Measurements from ENCODE around the gene CASP9. TPM values are rescaled to one million over a fixed set of nuclear protein-coding genes. Genes with fewer than 3 reads are reported as not detected.

Gene CASP9
- 10 to 100 TPM; 22.6 to 26.9 (median 25.8) TPM for polyA plus RNA-seq (ENCODE audit: insufficient read length in 3 of 3)

- DNase-seq (ENCODE audit: low read depth in 3 of 3, low spot score in 2 of 3), result no peak
Measured at GRCh38 chr1:15524021-15524282, at the start of gene CASP9. Gene CASP9, minus strand, starts transcription at chr1:15524215. Its CDS starts 15 bp downstream, at chr1:15524200.

DNA sequence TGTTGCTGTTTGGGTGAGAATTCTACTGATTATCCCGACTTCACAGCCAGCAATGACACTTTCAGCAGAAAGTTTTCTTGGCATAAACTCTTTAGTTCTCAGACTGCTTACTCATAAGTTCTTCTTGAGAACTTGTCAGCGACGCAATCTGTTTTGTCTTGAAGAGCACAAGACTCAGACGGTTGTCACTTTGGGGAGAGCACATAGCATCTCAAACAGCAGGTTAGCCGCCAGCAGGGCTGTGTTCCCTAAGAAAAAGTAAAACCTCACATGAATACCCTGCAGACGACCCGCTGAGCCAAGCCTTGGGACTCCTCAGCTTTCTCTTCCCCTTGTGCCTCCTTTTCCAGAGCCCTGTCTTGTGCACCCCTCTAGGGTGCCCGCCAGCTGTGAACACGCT, 49.5 kb upstream of the CASP9 start:
- DNase-seq (ENCODE audit: low read depth in 3 of 3, low spot score in 2 of 3), result no peak

DNA sequence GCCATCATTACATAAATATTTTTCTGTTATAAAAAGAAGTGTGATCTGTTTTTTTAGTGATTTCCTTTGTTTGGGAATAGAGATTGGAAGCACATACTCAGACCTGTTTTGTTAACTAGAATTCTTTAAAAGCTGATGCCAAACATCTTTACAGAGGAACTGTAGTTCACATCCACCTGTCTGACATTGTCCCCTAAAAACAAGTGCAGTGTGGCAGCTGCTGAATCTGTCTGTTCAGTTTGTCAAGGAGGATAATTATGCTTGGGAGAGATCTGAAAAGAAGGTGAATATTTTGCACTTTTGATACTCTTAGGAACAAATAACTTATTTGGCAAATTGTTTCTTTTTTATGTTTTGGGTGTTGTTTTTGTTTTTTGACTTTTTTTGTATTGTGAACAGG, 47.3 kb upstream of the CASP9 start:
- no peak for DNase-seq (ENCODE audit: low read depth in 3 of 3, low spot score in 2 of 3)

- no peak for DNase-seq (ENCODE audit: low read depth in 3 of 3, low spot score in 2 of 3)
Measured at GRCh38 chr1:15570861-15571260, 46.8 kb upstream of the CASP9 start.

- no peak for DNase-seq (ENCODE audit: low read depth in 3 of 3, low spot score in 2 of 3)
Measured at GRCh38 chr1:15568387-15569073, 44.5 kb upstream of the CASP9 start.

- DNase-seq (ENCODE audit: low read depth in 3 of 3, low spot score in 2 of 3), result peak in 1 of 3 donors; percentile 16
Measured at GRCh38 chr1:15559189-15559810, 35.3 kb upstream of the CASP9 start.

- no peak for DNase-seq (ENCODE audit: low read depth in 3 of 3, low spot score in 2 of 3)
Measured at GRCh38 chr1:15558516-15558915, 34.5 kb upstream of the CASP9 start.

DNA sequence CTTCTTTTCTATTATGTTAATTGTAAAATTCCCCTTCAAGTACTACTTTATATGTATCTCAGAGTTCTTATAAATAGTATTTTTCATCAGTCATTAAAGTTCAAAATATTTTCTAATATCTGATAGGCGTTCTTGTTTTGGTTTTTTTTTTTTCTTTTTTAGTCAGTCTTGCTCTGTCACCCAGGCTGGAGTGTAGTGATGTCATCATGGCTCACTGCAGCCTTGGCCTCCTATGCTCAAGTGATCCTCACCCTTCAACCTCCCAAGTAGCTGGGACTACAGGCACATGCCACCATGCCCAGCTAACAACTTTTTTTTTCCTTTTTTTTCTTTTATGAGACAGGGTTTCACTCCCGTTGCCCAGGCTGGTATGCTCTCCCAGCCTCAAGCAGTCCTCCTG, 33.6 kb upstream of the CASP9 start:
- DNase-seq (ENCODE audit: low read depth in 3 of 3, low spot score in 2 of 3), result no peak

DNA sequence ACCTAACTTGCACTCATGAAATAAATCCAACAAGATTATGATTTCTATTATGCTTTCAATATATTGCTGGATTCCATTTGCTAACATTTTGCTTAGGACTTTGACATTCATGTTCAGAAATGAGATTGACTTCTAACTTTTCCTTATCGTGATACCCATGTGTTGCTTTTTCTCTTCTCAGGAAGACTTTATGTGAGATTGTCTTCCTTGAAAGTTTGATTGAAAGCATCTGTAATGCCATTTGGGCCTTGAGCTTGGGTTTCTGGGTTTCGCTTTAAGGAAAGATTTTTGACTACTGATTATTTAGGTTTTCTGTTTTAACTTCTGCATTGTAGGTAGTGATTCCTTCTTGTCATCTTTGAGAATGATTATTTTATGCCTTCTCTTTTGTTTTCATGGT, 33.0 kb upstream of the CASP9 start:
- DNase-seq (ENCODE audit: low read depth in 3 of 3, low spot score in 2 of 3), result no peak

DNA sequence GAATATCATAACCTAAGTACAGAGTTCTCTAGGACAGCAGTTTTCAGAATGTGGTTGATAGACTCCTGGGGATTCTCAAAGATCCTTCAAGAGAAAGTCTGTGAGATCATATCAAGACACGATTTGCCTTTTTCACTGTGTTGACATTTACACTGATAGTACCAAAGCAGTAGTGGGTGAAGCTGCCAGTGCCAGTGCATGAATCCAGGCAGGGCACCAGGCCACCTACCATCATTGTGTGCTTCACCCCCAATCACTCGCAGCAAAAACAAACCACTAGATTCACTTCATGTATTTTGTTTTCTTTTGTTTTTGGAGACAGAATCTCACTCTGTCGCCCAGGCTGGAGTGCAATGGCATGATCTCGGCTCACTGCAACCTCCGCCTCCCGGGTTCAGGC, 26.6 kb upstream of the CASP9 start:
- DNase-seq (ENCODE audit: low read depth in 3 of 3, low spot score in 2 of 3), result no peak

GRCh38 chr1:15546641-15547040, 22.6 kb upstream of the CASP9 start:
- no peak for DNase-seq (ENCODE audit: low read depth in 3 of 3, low spot score in 2 of 3)

- DNase-seq (ENCODE audit: low read depth in 3 of 3, low spot score in 2 of 3), result no peak
Measured at GRCh38 chr1:15543589-15544568, 19.9 kb upstream of the CASP9 start.

- DNase-seq (ENCODE audit: low read depth in 3 of 3, low spot score in 2 of 3), result no peak
Measured at GRCh38 chr1:15543251-15543588, 19.2 kb upstream of the CASP9 start.

DNA sequence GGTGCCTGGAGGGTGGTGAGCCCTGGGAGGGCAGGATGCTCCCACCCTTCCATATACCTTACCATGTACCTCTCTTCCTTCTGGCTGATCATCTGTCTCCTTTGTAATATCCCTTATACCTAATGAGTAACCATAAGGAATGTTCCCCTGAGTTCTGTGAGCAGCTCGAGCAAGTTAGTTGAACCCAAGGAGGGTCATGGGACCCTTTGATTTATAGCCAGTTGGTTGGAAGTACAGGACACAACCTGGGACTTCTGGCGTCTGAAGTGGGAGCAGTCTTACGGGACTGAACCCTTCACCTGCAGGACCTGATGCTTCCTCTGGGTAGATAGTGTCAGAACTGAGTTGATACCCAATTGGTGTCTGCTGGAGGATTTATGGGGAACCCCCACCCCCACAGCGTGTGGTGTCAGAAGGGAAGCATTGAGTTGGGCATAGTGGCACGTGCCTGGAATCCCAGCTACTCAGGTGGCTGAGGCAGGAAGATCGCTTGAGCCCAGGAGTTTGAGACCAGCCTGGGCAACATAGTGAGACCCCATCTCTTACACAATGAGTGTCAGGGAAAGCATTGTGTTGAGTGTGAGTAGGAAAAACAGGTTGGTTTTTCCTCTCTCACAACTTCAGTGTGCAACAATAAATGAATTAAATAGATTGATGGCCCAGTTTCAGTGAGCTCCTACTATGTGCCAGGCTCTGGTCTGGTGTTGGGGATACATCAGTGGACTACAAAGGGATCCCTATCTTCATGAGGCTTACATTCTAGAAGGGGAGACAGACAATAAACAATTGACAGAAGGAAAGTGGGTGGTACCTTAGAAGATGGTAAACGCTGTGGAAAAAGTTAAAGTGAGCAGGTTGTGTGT, 18.6 kb upstream of the CASP9 start:
- DNase-seq (ENCODE audit: low read depth in 3 of 3, low spot score in 2 of 3), result no peak

GRCh38 chr1:15541231-15541792, 17.3 kb upstream of the CASP9 start:
- no peak for DNase-seq (ENCODE audit: low read depth in 3 of 3, low spot score in 2 of 3)

- DNase-seq (ENCODE audit: low read depth in 3 of 3, low spot score in 2 of 3), result no peak
Measured at GRCh38 chr1:15540186-15540585, 16.2 kb upstream of the CASP9 start.

DNA sequence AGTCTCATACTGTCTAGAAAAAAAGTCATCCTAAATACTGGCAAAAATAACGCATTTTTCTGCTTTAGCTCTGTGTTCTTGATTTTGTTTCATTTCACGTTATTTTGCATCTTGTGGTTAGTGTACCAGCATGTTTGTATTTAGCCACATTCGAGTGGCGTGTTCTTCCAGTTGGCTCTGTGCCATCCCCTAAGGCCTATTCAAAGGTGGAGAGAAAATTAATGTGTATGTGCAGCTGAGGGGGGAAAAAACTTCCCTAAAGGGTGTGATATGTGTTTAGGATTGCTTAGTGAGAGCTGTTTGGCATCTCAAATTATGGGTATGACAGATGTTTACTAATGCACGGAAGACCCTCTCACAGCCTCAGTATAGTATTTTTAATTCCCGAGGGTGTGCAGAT, 14.8 kb upstream of the CASP9 start:
- no peak for DNase-seq (ENCODE audit: low read depth in 3 of 3, low spot score in 2 of 3)

- no peak for DNase-seq (ENCODE audit: low read depth in 3 of 3, low spot score in 2 of 3)
Measured at GRCh38 chr1:15531682-15532081, 7.7 kb upstream of the CASP9 start.

DNA sequence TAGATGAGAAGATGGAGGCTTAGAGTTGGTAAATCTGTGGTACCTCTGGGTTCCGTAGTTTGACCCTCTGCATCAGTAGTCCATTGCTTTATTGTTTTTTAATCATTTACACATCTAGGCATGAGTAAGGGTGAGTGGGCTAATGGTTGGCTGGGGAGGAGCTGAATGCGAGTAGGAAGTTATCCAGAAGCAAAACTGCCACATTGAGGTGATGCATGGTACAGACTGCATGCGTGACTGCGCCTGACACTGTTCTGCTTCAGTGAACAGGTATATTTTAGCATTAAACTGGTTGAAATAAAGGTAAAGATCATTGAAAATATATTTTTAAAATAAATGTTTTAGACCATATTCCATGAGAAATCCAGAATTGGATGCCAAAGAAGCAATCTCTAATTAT, 7.0 kb upstream of the CASP9 start:
- no peak for DNase-seq (ENCODE audit: low read depth in 3 of 3, low spot score in 2 of 3)

- DNase-seq (ENCODE audit: low read depth in 3 of 3, low spot score in 2 of 3), result peak; percentile 100
Measured at GRCh38 chr1:15526490-15527339, 2.7 kb upstream of the CASP9 start, which contains the start of gene DNAJC16. Gene DNAJC16, plus strand, starts transcription at chr1:15526848. Its CDS starts 2,258 bp downstream, at chr1:15529106.

Data from right renal cortex interstitium (tissue), 3 donors.